WTC11 (cell line): ENCODE data around the gene SDC4.

Experiments
- NR1H2 ChIP-seq: sonication (generic); formaldehyde crosslinking; IDR thresholded peaks from 2 replicates; pipeline ENCODE4 v1.9.0; 2021; ENCODE audit warnings: mild to moderate bottlenecking, moderate library complexity, missing genetic modification reagents
- ZBTB21 ChIP-seq: sonication (generic); formaldehyde crosslinking; IDR thresholded peaks from 2 replicates; pipeline ENCODE4 v1.8.1; 2023; ENCODE audit warnings: mild to moderate bottlenecking, missing genetic modification reagents, borderline replicate concordance
- TF ChIP-seq, protein P1 (sequence below): fragments of 200-600 bp; IDR thresholded peaks from 2 replicates; pipeline ENCODE4 v1.8.0; 2022; ENCODE audit warnings: antibody characterized with exemption
- TF ChIP-seq, protein P2 (sequence below): sonication (generic); formaldehyde crosslinking; IDR thresholded peaks from 2 replicates; pipeline ENCODE4 v1.8.1; 2022; ENCODE audit warnings: low read depth, missing genetic modification reagents, borderline replicate concordance
- TF ChIP-seq, protein P3 (sequence below): sonication (generic); formaldehyde crosslinking; IDR thresholded peaks from 2 replicates; pipeline ENCODE4 v1.8.1; 2023; ENCODE audit warnings: mild to moderate bottlenecking, missing genetic modification reagents
- TF ChIP-seq, protein P4 (sequence below): sonication (generic); formaldehyde crosslinking; IDR thresholded peaks from 2 replicates; pipeline ENCODE4 v1.8.0; 2022; ENCODE audit warnings: mild to moderate bottlenecking, missing genetic modification reagents
- TF ChIP-seq, protein P5 (sequence below): sonication (generic); formaldehyde crosslinking; IDR thresholded peaks from 2 replicates; pipeline ENCODE4 v1.8.1; 2023; ENCODE audit warnings: mild to moderate bottlenecking, missing genetic modification reagents, moderate library complexity

DNA sequence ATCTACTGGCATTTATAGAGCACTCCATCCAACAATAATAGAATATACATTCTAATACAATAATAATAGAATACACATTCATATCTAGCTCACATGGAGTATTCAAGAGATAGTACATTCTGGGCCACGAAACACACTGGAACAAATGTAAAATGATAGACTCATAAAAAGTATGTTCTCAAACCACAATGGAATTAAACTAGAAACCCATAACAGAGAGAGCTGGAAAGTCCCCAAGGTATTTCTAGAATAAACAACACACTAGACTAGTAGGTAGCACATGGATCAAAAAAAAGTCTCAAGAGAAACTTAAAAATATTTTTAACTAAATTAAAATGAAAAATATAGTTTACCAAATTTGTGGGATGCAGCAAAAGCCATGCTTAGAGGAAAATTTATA is 39.0 kb upstream of the SDC4 start:
- TF ChIP-seq NR1H2 (no peak), ZBTB21 (CRISPR knock-in tag) (no peak)
- TF ChIP-seq, protein P1, sequence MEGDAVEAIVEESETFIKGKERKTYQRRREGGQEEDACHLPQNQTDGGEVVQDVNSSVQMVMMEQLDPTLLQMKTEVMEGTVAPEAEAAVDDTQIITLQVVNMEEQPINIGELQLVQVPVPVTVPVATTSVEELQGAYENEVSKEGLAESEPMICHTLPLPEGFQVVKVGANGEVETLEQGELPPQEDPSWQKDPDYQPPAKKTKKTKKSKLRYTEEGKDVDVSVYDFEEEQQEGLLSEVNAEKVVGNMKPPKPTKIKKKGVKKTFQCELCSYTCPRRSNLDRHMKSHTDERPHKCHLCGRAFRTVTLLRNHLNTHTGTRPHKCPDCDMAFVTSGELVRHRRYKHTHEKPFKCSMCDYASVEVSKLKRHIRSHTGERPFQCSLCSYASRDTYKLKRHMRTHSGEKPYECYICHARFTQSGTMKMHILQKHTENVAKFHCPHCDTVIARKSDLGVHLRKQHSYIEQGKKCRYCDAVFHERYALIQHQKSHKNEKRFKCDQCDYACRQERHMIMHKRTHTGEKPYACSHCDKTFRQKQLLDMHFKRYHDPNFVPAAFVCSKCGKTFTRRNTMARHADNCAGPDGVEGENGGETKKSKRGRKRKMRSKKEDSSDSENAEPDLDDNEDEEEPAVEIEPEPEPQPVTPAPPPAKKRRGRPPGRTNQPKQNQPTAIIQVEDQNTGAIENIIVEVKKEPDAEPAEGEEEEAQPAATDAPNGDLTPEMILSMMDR = no peak
- TF ChIP-seq, protein P2, sequence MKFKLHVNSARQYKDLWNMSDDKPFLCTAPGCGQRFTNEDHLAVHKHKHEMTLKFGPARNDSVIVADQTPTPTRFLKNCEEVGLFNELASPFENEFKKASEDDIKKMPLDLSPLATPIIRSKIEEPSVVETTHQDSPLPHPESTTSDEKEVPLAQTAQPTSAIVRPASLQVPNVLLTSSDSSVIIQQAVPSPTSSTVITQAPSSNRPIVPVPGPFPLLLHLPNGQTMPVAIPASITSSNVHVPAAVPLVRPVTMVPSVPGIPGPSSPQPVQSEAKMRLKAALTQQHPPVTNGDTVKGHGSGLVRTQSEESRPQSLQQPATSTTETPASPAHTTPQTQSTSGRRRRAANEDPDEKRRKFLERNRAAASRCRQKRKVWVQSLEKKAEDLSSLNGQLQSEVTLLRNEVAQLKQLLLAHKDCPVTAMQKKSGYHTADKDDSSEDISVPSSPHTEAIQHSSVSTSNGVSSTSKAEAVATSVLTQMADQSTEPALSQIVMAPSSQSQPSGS (CRISPR knock-in tag) = no peak
- TF ChIP-seq, protein P3, sequence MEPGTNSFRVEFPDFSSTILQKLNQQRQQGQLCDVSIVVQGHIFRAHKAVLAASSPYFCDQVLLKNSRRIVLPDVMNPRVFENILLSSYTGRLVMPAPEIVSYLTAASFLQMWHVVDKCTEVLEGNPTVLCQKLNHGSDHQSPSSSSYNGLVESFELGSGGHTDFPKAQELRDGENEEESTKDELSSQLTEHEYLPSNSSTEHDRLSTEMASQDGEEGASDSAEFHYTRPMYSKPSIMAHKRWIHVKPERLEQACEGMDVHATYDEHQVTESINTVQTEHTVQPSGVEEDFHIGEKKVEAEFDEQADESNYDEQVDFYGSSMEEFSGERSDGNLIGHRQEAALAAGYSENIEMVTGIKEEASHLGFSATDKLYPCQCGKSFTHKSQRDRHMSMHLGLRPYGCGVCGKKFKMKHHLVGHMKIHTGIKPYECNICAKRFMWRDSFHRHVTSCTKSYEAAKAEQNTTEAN (CRISPR knock-in tag) = no peak
- TF ChIP-seq, protein P4, sequence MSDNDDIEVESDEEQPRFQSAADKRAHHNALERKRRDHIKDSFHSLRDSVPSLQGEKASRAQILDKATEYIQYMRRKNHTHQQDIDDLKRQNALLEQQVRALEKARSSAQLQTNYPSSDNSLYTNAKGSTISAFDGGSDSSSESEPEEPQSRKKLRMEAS (CRISPR knock-in tag) = no peak
- TF ChIP-seq, protein P5, sequence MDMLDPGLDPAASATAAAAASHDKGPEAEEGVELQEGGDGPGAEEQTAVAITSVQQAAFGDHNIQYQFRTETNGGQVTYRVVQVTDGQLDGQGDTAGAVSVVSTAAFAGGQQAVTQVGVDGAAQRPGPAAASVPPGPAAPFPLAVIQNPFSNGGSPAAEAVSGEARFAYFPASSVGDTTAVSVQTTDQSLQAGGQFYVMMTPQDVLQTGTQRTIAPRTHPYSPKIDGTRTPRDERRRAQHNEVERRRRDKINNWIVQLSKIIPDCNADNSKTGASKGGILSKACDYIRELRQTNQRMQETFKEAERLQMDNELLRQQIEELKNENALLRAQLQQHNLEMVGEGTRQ (CRISPR knock-in tag) = no peak
